GM12801 (cell line): ENCODE results near the gene ARF1.

Experiments
- CTCF ChIP-seq: IDR thresholded peaks from one replicate; pipeline ENCODE4 v1.5.1; 2011; ENCODE audit warnings: control low read depth; ENCODE audit not compliant: insufficient read length; ENCODE audit errors: extremely low read depth

Gene ARF1

GRCh38 chr1:228141226-228142044 lies 58.9 kb downstream of the ARF1 start:
- TF ChIP-seq CTCF = no peak

- TF ChIP-seq CTCF = no peak
Observed at GRCh38 chr1:228142155-228142691, 59.7 kb downstream of the ARF1 start.

- TF ChIP-seq CTCF = no peak
Observed at GRCh38 chr1:228142701-228143136, 60.2 kb downstream of the ARF1 start.

GRCh38 chr1:228143480-228144192 lies 61.1 kb downstream of the ARF1 start:
- no peak for TF ChIP-seq CTCF

GRCh38 chr1:228144193-228144992 lies 61.9 kb downstream of the ARF1 start:
- TF ChIP-seq CTCF = no peak

GRCh38 chr1:228144993-228145343 lies 62.5 kb downstream of the ARF1 start:
- TF ChIP-seq CTCF = no peak
